NCI-H1930 (cell line): ENCODE measurements around the gene PARN.
A peak's percentile ranks its signal among the peaks of the same experiment; 100 is the strongest.
"Not testable (repeated sequence)": the region's sequence is repeated elsewhere in the genome, so short reads cannot be mapped to it uniquely, and the experiment has no call there.

Source experiments
- DNase-seq, 2 experiments: peaks; one replicate each; lab custom pipeline; 2025; lab: John Stamatoyannopoulos, UW

Gene PARN

DNA sequence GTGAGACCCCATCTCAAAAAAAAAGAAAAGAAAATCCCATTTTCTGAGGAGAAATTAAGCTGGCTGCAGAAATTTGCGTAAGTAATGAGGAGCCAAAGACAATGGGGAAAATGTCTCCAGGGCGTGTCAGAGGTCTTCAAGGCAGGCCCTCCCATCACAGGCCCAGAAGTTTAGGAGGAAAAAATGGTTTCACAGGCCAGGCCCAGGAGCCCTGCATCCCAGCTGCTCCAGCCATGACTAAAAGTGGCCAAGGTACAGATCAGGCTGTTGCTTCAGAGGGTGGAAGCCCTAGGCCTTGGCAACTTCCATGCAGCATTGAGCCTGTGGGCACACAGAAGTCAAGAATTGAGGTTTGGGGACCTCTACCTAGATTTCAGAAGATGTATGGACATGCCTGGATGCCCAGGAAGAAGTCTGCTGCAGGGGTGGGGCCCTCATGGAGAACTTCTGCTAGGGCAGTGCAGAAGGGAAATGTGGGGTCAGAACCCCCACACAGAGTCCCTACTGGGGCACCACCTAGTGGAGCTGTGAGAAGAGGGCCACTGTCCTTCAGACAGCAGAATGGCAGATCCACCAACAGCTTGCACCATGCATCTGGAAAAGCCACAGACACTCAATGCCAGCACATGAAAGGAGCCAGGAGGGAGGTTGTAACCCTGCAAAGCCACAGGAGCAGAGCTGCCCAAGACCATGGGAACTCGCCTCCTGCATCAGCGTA lies 55.2 kb downstream of the PARN start:
- not testable (repeated sequence) for DNase-seq

- DNase-seq = no peak
Observed at GRCh38 chr16:14572535-14572934, 57.5 kb downstream of the PARN start.

- no peak for DNase-seq
Observed at GRCh38 chr16:14569213-14569612, 60.8 kb downstream of the PARN start.

DNA sequence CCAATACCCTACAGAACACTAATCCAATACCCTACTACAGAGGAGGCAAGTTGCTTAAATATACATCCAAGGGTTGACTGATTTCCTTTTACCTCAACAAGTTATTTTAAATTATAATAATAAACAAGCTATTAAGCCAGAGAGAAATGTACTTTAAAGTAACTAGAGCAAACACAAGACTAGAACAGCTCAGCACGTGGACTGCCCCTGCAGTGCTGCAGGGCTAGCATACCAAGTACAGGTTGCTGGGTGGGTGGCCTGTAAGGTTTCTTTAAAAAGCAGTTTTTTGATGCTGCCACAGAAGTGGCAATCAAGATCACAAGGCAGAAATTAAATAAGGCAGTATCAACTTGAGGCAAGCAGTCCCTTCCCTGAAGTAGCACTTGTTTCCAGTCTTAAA lies 63.5 kb downstream of the PARN start:
- DNase-seq = no peak

DNA sequence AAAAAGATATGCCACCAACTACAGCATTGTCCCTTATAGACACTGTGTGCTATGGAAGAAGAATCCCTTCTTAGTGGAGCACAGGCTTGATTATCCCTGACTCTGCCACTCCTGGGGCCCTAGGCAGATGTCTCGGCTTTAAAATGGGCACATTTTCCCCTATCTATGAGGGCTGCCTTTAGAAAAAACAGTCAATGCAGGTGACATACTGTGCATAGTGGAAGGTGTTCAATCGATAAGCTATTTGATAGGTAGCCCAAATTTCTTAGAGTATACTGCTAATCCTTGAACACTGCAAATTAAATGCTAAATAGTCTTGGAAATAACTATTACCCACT lies 64.4 kb downstream of the PARN start:
- no peak for DNase-seq

- DNase-seq = peak; percentile 74 to 76
Observed at GRCh38 chr16:14564861-14565687, 65.0 kb downstream of the PARN start.

DNA sequence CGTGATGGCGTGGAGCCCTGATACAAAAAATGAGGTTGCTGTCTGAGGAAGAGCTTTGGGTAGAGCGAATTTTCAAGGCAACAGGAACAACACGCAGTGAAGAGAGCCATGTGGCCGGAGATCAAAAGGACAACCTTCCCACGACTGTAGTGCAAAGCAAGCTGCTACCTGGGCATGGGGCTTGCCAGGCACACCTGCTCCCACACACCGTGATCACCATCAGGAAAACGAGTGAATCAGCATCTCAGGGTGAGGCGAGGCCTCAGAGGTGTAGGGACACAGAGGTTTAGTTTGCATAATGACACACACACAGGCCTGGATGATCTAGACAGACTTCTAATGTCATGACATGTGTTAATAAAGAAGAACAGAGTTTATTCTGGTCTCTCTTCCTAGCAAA lies 65.7 kb downstream of the PARN start:
- DNase-seq = no peak

- DNase-seq = no peak
Observed at GRCh38 chr16:14562691-14563491, 67.2 kb downstream of the PARN start.

DNA sequence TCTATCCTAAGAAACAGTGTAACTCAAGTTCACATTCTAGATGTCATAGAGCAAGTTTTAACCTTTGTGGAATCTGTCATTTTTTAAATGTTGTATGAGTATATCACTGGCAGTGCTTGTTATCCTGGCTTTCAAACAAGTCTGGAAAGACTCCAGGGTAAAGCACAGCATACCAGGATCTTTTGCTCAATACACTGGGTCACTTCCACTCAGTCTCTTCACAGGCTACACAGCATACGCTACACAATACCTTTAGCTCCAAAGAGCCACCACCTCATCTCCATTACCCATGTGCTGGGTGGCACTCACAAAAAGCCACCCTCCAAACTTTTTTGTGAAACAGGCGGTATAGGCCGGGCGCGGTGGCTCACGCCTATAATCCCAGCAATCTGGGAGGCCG lies 69.5 kb downstream of the PARN start:
- DNase-seq = no peak

GRCh38 chr16:14559809-14560241 lies 70.2 kb downstream of the PARN start:
- DNase-seq = peak; percentile 22 to 24

DNA sequence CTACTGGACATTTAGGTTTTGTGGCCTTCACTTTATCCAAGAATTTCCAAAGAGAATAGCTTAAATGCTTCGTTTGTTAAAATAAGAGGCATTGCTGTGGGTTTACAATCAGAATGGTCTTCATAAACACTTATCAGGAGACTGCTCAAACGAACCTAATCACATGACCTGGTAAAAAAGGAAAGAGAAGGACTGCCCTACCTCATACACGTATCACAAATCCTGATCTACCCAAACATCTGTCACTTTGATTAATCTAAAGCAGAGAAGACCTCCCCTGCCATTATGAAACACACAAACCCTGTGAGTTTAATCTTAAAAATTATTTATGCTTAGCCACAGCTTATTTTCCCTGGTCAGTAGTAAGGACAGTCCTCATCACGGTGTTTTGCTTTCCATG lies 76.6 kb downstream of the PARN start:
- DNase-seq = no peak

- no peak for DNase-seq
Observed at GRCh38 chr16:14549789-14550153, 80.3 kb downstream of the PARN start.

GRCh38 chr16:14548933-14549788 lies 80.9 kb downstream of the PARN start:
- no peak for DNase-seq

GRCh38 chr16:14545346-14545884 lies 84.6 kb downstream of the PARN start:
- no peak for DNase-seq

DNA sequence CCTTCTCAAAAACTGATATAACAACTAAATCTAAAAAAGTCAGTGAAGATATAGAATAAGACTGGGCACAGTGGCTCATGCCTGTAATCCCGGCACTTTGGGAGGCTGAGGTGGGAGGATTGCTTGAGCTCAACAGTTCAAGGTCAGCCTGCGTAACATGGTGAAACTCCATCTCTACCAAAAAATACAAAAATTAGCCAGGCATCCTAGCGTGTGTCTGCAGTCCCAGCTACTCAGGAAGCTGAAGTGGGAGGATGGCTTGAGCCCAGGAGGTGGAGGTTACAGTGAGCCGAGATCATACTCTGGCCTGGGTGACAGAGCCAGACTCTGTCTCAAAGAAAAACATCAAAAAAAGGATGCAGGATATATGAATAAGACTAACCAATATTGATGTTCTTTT lies 85.2 kb downstream of the PARN start:
- DNase-seq = not testable (repeated sequence)

DNA sequence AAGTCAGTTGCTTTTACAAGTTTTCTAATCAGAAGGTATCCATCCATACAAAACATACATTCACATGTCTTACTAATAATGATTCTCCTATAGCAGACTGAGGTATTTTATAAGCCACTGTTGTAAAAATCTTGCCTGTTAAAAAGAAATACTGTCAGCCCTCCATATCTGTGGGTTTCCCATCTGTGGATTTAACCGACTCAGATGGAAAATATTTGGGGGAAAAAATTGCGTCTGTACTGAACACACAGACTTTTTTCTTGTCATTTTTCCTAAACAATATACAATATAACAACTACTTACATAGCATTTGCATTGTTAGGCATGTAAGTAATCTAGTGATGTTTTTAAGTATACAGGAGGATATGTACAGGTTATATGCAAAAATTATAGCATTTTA lies 90.4 kb downstream of the PARN start:
- DNase-seq = no peak

- no peak for DNase-seq
Observed at GRCh38 chr16:14539156-14539555, 90.9 kb downstream of the PARN start.

GRCh38 chr16:14538604-14539003 lies 91.5 kb downstream of the PARN start:
- no peak for DNase-seq

GRCh38 chr16:14531613-14532012 lies 98.4 kb downstream of the PARN start:
- no peak for DNase-seq

DNA sequence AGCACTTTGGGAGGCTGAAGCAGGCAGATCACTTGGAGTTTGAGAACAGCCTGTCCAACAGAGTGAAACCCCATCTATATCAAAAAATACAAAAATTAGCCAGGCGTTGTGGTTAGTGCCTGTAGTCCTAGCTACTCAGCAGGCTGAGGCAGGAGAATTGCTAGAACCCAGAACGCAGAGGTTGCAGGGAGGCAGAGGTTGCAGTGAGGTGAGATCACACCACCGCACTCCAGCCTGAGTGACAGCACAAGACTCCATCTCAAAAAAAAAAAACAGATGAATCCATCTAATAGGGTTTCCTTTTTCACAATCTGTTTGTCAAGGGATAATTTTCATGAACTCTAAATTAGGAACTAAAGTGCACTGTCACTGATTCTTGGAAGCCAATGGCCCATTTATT lies 99.0 kb downstream of the PARN start:
- DNase-seq = no peak

- no peak for DNase-seq
Observed at GRCh38 chr16:14530046-14530445, 100.0 kb downstream of the PARN start.
